ENCODE results near the gene SCGB3A1. TPM values are rescaled to one million over a fixed set of nuclear protein-coding genes. Genes with fewer than 3 reads are reported as not detected.

SCGB3A1 gene
- total RNA-seq, 2 experiments from 2014 or later = 6.6 to 7.1 TPM

- DNase-seq = peak; percentile 74
- no peaks in the 10 kb centered on the region for H3K27me3 Mint-ChIP-seq
- no peak overlapping the region for H3K4me3 Mint-ChIP-seq
- no peaks in the 10 kb centered on the region for H3K9me3 Mint-ChIP-seq
- no peak overlapping the region for H3K27ac Mint-ChIP-seq
- H3K36me3 Mint-ChIP-seq = no peaks in the 10 kb centered on the region
- POLR2A ChIA-PET = interaction anchor here (1.0 kb wide), 1 partner anchor 81 kb away, joined by 3 read pairs; no protein-coding TSS in a partner anchor
- peaks cover 5% of the 10 kb centered on the region for H3K4me1 Mint-ChIP-seq
- ATAC-seq (ENCODE audit: low read depth) = peak; percentile 79
Measured at GRCh38 chr5:180605554-180606214, 14.4 kb upstream of the SCGB3A1 start.

- Mint-ChIP-seq H3K4me1 (peaks cover 5% of the 10 kb centered on the region), H3K4me3 (no peak overlapping the region), H3K27ac (no peak overlapping the region), H3K36me3 (no peaks in the 10 kb centered on the region), H3K27me3 (no peaks in the 10 kb centered on the region), H3K9me3 (no peaks in the 10 kb centered on the region)
- ATAC-seq (ENCODE audit: low read depth) = no peak
- POLR2A ChIA-PET = no interaction called here
- DNase-seq = peak; percentile 24
Measured at GRCh38 chr5:180604271-180604670, 13.0 kb upstream of the SCGB3A1 start.

GRCh38 chr5:180603076-180603594 is 11.8 kb upstream of the SCGB3A1 start:
- ATAC-seq (ENCODE audit: low read depth) (no peak), DNase-seq (peak; percentile 26)
- Mint-ChIP-seq H3K4me3 (no peak overlapping the region), H3K27me3 (no peaks in the 10 kb centered on the region), H3K4me1 (peaks cover 5% of the 10 kb centered on the region), H3K27ac (no peak overlapping the region), H3K36me3 (no peaks in the 10 kb centered on the region), H3K9me3 (no peaks in the 10 kb centered on the region)
- POLR2A ChIA-PET = no interaction called here

GRCh38 chr5:180602481-180603075 is 11.3 kb upstream of the SCGB3A1 start:
- DNase-seq = peak; percentile 11
- Mint-ChIP-seq H3K27me3 (no peaks in the 10 kb centered on the region), H3K9me3 (no peaks in the 10 kb centered on the region), H3K36me3 (no peaks in the 10 kb centered on the region), H3K4me1 (peaks cover 5% of the 10 kb centered on the region), H3K27ac (no peak overlapping the region), H3K4me3 (no peak overlapping the region)
- POLR2A ChIA-PET = no interaction called here
- no peak for ATAC-seq (ENCODE audit: low read depth)

- ATAC-seq (ENCODE audit: low read depth) (no peak), DNase-seq (peak; percentile 10)
- Mint-ChIP-seq H3K9me3 (no peaks in the 10 kb centered on the region), H3K27me3 (no peaks in the 10 kb centered on the region), H3K27ac (no peak overlapping the region), H3K4me1 (peaks cover 5% of the 10 kb centered on the region), H3K36me3 (no peaks in the 10 kb centered on the region), H3K4me3 (no peak overlapping the region)
- POLR2A ChIA-PET = no interaction called here
Measured at GRCh38 chr5:180601591-180602480, 10.5 kb upstream of the SCGB3A1 start.

GRCh38 chr5:180600554-180601041 is 9.3 kb upstream of the SCGB3A1 start:
- DNase-seq = peak; percentile 17
- H3K9me3 Mint-ChIP-seq = no peaks in the 10 kb centered on the region
- H3K4me3 Mint-ChIP-seq = no peak overlapping the region
- H3K36me3 Mint-ChIP-seq = no peaks in the 10 kb centered on the region
- H3K4me1 Mint-ChIP-seq = no peaks in the 10 kb centered on the region
- H3K27ac Mint-ChIP-seq = no peak overlapping the region
- no peak for ATAC-seq (ENCODE audit: low read depth)
- H3K27me3 Mint-ChIP-seq = no peaks in the 10 kb centered on the region
- POLR2A ChIA-PET = no interaction called here

- no peaks in the 10 kb centered on the region for H3K9me3 Mint-ChIP-seq
- no peaks in the 10 kb centered on the region for H3K36me3 Mint-ChIP-seq
- no peak for ATAC-seq (ENCODE audit: low read depth)
- no peaks in the 10 kb centered on the region for H3K4me1 Mint-ChIP-seq
- no peak overlapping the region for H3K4me3 Mint-ChIP-seq
- H3K27me3 Mint-ChIP-seq = no peaks in the 10 kb centered on the region
- H3K27ac Mint-ChIP-seq = no peak overlapping the region
- POLR2A ChIA-PET = no interaction called here
- DNase-seq = peak; percentile 5
Measured at GRCh38 chr5:180599981-180600553, 8.8 kb upstream of the SCGB3A1 start.

GRCh38 chr5:180599590-180599914 is 8.3 kb upstream of the SCGB3A1 start:
- H3K4me3 Mint-ChIP-seq = no peak overlapping the region
- ATAC-seq (ENCODE audit: low read depth) (no peak), DNase-seq (peak; percentile 19)
- H3K27ac Mint-ChIP-seq = no peak overlapping the region
- POLR2A ChIA-PET = no interaction called here
- no peaks in the 10 kb centered on the region for H3K9me3 Mint-ChIP-seq
- no peaks in the 10 kb centered on the region for H3K4me1 Mint-ChIP-seq
- H3K27me3 Mint-ChIP-seq = no peaks in the 10 kb centered on the region
- no peaks in the 10 kb centered on the region for H3K36me3 Mint-ChIP-seq

- Mint-ChIP-seq H3K9me3 (no peaks in the 10 kb centered on the region), H3K4me3 (no peak overlapping the region), H3K27me3 (no peaks in the 10 kb centered on the region), H3K4me1 (no peaks in the 10 kb centered on the region), H3K36me3 (no peaks in the 10 kb centered on the region), H3K27ac (no peak overlapping the region)
- DNase-seq (peak; percentile 11), ATAC-seq (ENCODE audit: low read depth) (no peak)
- POLR2A ChIA-PET = no interaction called here
Measured at GRCh38 chr5:180598797-180599589, 7.7 kb upstream of the SCGB3A1 start.

- Mint-ChIP-seq H3K36me3 (no peaks in the 10 kb centered on the region), H3K27me3 (peaks cover 5% of the 10 kb centered on the region), H3K4me1 (no peaks in the 10 kb centered on the region), H3K9me3 (no peaks in the 10 kb centered on the region), H3K4me3 (no peak overlapping the region), H3K27ac (no peak overlapping the region)
- DNase-seq (peak; percentile 23), ATAC-seq (ENCODE audit: low read depth) (no peak)
- POLR2A ChIA-PET = no interaction called here
Measured at GRCh38 chr5:180598316-180598701, 7.0 kb upstream of the SCGB3A1 start.

GRCh38 chr5:180596668-180597231 is 5.5 kb upstream of the SCGB3A1 start:
- Mint-ChIP-seq H3K27me3 (peaks cover 16% of the 10 kb centered on the region), H3K4me3 (no peak overlapping the region), H3K4me1 (peaks cover 4% of the 10 kb centered on the region), H3K27ac (no peak overlapping the region), H3K36me3 (no peaks in the 10 kb centered on the region), H3K9me3 (no peaks in the 10 kb centered on the region)
- no peak for ATAC-seq (ENCODE audit: low read depth)
- DNase-seq = peak; percentile 17
- POLR2A ChIA-PET = no interaction called here

- Mint-ChIP-seq H3K4me3 (no peak overlapping the region), H3K36me3 (no peaks in the 10 kb centered on the region), H3K27ac (no peak overlapping the region), H3K27me3 (peaks cover 16% of the 10 kb centered on the region), H3K9me3 (no peaks in the 10 kb centered on the region), H3K4me1 (peaks cover 4% of the 10 kb centered on the region)
- ATAC-seq (ENCODE audit: low read depth) (no peak), DNase-seq (no peak)
- POLR2A ChIA-PET = no interaction called here
Measured at GRCh38 chr5:180596115-180596667, 4.9 kb upstream of the SCGB3A1 start.
